HG03432 (cell line): ENCODE data around the gene RABGAP1L.

Experiments
- ATAC-seq: cut with Tn5 transposase; IDR thresholded peaks from one replicate; pipeline ENCODE4 v1.9.1; 2021; ENCODE audit warnings: mild to moderate bottlenecking, moderate library complexity; ENCODE audit not compliant: unreplicated experiment

The RABGAP1L gene

GRCh38 chr1:174194461-174194860, 35.1 kb downstream of the RABGAP1L start:
- no peak for ATAC-seq

DNA sequence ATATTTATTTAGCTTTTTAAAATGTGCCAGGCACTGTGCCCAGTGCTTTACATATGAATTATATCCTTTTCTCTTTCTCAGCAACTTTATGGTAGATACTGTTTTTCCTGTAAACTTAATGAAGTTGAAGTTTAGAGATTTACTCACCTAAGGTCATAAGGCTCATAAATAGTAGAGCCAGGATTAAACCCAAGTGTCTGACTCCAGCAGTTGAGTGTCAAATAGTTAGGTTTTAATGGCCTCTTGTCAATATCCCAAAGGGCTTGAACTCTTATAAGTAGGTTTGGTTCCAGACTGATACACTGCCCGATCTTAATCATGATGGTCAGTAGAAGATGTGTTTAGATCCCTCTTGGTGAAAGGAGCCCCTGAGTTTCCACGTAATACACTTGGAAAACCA, 37.8 kb downstream of the RABGAP1L start:
- ATAC-seq: no peak

DNA sequence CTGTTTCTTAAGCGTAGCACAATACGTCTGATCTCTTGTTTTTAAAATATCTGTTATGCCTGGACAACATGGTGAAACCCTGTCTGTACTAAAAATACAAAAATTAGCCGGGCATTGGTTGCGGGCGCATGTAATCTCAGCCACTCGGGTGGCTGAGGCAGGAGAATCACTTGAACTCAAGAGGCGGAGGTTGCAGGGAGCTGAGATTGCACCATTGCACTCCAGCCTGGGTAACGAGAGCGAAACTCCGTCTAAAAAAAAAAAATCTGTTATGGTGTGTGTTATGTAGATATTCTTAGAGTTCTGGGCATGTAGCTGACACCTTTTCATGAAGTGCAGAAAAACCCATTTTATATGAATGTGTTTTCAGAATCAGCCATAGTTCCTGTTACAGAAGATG, 38.2 kb downstream of the RABGAP1L start:
- no peak for ATAC-seq

DNA sequence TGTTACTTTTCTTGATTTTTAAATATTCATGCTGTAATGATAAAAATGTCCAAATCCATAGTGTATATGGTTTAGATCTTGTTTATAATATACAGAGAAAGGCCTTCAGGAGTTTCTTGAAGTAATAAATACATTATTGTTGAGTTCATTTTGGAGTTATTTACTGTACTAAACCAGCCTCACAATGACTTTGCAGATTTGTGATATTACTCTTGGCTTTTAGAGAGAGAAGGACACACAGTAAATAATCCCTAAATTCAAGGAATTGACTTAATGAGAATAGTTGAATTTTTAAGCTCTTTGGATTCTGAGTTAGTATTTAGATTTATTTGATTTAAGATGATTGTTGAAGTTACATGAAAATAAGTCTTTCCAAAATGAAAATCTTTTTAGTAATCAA, 38.9 kb downstream of the RABGAP1L start:
- no peak for ATAC-seq

GRCh38 chr1:174200746-174201145, 41.4 kb downstream of the RABGAP1L start:
- no peak for ATAC-seq

DNA sequence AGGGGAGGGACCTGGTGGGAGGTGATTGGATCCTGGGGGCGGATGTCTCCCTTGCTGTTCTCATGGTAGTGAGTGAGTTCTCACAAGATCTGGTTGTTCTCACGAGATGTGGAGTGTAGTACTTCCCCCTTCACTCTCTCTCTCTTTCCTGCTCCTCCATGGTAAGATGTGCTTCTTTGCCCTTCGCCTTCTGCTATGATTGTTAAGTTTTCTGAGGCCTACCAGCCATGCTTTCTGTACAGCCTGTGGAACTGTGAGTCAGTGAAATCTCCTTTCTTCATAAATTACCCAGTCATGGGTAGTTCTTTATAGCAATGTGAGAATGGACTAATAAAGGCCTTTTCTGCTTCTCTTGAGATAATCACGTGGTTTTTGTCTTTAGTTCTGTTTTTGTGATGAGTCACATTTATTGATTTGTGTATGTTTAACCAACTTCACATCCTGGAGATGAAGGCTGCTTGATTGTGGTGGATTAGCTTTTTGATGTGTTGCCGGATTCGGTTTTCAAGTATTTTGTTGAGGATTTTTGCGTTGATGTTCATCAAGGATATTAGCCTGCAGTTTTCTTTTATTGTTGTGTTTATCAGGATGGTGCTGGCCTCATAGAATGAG, 45.5 kb downstream of the RABGAP1L start:
- ATAC-seq: peak; percentile 64

DNA sequence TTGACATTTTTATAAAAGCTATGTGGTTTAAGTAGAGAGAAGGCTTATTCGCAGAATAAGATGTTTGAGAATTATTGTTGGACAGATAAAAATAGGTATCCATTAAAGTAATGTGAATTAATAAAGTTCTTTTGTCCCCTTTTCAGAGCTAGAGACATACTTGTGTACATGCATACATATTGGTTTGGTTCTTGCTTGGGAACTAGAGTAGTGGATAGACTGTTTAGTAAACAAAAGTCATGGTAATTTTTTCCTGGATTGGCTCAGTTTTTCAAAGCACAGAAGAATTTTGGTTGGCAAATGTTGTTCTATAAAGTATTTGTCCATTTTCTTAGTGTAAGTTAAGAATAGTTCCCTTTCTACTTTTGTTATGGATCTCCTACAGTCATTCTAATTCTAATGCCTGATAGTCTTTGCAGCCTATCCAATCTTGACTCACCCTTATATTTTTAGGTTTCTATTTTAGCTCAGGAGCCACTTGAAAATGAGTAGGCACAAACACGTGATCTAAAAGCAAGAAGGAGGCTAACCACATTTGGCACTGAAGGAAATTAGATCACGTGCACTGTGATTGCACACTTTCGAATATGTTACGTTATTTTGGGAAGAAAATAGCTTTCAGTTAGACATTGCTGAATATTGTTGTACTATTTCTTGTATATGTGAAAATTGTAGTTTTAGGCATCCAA, 47.0 kb downstream of the RABGAP1L start:
- no peak for ATAC-seq

DNA sequence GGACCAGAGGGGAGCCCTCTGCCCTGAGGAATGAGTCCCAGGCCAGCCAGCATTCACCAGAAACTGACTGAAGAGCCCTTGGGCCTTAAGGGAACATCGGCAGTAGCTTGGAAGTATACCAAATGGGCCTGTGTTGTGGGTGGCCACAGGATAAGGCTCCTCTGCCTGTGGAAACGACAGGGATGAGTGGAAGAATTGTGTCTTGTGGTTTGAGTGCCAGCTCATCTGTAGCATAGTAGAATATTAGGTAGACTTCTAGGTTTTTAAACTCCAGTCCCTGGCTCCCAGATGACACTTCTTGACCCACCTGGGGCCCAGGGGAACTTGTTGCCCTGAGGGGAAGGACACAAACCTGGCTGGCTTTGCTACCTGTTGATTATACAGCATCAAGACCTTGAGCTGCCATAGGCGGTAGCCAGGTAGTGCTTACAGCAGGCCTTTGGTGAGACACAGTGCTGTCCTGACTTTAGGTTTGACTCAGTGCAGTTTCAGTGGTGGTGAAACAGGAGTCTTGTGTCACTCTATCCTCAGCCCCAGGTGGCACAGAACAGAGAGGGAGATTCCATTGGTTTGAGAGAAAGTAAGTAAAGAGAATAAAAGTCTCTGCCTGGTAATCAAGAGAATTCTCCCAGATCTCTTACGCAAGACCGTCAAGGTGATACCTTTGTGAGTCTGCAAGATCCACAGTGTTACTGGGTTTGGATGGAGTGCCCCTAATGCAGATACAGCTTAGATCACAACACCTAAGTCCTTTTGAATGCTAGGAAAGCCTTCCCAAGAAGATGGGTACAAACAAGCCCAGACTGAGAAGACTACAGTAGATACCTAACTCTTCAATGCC, 50.2 kb downstream of the RABGAP1L start:
- ATAC-seq: peak; percentile 87

GRCh38 chr1:174211486-174211885, 52.2 kb downstream of the RABGAP1L start:
- no peak for ATAC-seq

DNA sequence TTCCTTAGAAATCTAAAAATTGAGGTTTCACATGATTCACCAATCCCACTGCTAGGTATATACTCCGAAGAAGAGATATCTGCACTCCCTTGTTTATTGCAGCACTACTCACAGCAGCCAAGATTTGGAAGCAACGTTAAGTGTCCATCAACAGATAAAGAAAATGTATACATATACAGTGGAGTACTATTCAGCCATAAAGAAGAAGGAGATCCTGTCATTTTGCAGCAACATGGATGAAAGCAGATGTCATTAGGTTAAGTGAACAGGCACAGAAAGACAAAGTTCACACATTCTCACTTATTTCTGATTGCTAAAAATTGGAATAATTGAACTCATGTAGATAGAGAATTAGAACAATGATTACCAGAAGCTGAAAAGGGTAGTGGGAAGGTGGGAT, 56.4 kb downstream of the RABGAP1L start:
- ATAC-seq: no peak

DNA sequence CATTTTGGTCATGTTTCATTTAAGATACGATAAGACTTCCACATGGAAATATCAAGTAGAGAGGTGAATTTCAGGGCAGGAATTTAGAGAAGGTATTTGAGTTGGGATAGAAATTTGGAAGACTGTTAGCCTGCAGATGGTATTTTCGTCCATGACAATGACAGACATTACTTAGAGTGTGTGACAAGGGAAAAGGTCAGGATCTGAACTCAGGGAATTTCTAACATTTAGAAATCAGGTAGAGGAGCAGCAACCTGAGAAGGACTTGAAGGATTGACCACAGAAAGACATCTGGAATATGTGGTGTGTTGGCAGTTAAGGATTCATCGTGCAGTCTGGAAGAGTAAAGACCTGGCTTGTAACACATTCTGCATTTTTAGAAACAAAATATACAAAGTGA, 57.9 kb downstream of the RABGAP1L start:
- ATAC-seq: no peak

- peak; percentile 52 for ATAC-seq
Measured at GRCh38 chr1:174217787-174218574, 58.7 kb downstream of the RABGAP1L start.

GRCh38 chr1:174218983-174219382, 59.7 kb downstream of the RABGAP1L start:
- no peak for ATAC-seq

DNA sequence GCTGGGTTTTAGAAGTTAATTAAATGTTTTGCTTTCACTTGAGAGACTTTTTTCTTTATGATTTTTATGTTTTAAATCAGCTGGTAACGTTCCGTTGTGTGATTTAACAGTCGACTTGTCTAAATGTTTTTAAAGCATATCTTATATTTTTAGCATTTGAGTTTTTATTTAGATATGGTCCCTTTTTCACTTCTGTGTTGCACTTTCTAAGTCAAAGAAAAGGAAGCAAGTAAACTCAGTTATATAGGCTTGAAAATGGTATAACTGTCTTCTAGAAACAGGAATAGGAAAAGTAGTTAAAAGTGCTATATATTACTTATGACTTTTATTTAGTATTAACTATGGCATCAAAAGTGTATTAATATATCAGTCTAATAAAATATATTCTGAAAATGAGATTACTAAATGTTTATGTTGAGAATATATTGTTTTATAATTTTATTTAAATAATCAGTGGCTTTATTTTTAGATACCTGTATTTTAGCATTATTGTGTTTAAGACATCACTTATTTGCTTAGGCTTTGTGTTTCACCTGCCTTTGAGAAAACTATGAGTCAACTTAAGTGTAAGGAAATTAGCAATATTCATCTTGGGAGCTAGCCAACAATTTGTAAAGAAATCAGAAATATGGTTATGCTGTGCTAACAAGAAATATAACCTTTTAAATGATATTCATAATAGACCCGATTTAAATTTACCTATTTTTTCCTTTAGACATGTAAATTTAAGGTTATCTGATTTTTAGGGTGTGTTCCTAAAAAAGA, 60.5 kb downstream of the RABGAP1L start:
- ATAC-seq: peak; percentile 38

- ATAC-seq: no peak
Measured at GRCh38 chr1:174221681-174222080, 62.4 kb downstream of the RABGAP1L start.

DNA sequence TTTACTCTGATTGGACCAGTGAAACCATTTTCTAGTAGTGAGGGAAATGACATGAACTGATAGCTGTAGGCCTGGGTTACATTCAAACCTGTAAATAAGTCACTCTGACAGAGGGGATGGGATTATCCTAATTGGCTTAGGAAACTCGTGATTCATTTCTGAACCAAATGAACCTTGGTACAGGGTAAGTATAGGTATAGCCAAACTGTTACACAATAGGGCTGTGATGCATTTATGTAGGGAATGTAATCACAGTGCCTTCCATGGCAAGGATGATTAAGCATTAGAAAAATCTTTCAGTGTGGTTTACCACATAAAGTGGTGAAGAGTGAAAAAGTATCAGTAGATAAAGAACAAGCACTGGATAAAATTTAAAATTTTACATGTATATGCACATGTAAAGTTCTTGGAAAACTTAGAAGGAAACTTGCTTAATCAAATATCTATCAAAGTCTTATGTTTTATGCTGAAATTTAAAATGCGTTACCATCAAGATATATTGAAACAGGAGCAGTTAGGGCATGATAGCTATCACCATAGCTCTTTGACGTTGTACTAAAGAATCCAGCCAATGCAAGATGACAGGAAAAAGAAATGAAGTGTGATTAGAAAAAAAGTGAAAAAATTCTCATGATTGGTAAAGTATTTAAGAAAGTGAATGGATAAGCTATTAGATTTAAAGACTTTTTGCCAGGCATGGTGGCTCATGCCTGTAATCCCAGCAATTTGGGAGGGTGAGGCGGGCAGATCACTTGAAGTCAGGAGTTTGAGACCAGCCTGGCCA, 63.0 kb downstream of the RABGAP1L start:
- ATAC-seq: no peak

GRCh38 chr1:174224641-174225040, 65.3 kb downstream of the RABGAP1L start:
- ATAC-seq: no peak

DNA sequence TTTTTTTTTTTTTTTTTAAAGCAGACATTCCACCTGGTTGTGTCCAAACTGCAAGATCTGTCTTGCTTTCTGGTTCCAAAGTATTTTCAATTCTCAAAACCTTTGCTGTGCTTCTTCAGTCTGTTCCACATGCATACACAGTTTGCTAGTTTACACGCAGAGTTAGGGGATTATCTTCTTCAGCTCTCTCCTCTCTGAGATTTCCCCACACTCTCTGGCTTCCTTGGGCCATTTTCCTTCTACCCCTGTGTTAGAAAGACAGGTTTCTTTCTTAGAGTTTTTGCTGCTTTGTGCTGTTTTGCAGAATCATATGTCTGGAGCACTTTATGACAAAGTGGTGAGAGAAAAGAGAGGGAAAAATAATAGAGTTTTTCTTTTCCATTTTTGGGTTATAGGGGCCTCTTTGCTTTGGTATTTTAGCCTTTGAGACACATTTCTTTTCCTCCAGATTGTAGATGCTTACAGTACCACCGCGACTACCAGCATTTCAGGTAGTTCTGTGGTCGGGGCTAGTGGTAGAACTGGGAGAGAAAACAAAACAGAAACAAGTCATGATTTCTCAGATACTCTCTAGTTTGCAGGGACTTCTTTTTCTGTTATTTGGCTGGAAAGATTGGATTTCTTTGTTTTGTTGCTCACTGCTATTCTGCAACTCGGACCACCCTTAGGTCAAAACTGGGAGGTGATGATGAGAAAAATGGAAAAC, 66.3 kb downstream of the RABGAP1L start:
- peak; percentile 80 for ATAC-seq

DNA sequence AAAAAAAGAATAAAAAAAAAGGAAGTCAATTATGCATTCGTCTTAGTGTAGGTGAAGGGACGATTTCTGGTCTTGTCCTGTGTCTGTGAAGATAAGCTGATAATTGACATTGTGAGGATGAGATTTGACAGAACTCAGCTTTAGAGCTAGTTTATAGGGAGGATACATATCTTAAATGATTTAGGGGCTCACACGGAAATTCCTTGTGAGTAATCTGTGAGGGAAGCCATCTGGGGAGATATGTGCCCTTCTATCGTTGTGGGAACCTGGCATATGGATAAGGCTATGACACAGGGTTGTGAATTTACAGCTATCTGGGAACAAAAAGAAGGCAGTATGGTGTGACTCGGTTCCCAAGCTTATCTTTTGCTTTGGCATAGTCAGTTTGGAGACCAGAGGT, 71.1 kb downstream of the RABGAP1L start:
- no peak for ATAC-seq
